ENCODE data around the gene TSSC4.

- TF ChIP-seq CTCF (conservative IDR thresholded peaks at IDR 0.05; ENCODE audit: low read length) = no peak
- TF ChIP-seq EZH2phosphoT487 (IDR thresholded peaks at IDR 0.05; ENCODE audit: borderline replicate concordance, low read depth, low read length) = no peak
Observed at GRCh38 chr11:2397005-2397404, 3.5 kb upstream of the TSSC4 start.

Measured in OCI-LY7 (cell line).